ENCODE data around the gene GALNT18. TPM values are rescaled to one million over a fixed set of nuclear protein-coding genes. Genes with fewer than 3 reads are reported as not detected.

Gene GALNT18
- polyA plus RNA-seq, 1 experiment: 4.8 TPM

DNA sequence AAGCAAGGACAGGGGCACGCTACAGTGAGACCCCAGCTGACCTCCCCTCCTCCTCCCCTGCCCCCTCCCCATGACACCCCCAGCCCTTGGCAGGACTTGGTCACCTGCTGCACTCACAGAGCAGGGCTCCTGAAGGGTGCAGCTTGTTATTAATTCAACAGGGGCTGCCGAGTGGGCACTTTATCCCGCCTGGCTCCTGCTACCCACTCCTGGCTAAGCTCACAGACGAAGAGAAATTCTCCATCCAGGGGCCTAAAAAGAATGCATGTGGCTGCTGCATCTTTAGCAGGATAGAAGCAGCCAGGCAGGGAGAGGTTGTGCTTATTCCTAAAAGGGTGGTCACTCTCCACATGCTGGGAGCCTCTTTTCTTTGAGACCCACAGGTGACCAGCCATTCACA is 40.3 kb downstream of the GALNT18 start:
- CTCF ChIA-PET: interaction anchor here (0.6 kb wide), 1 partner anchor 224 kb away, joined by 13 read pairs; no protein-coding TSS in a partner anchor
- Histone ChIP-seq H3K4me3 (ENCODE audit: low read depth, low read length) (no peak overlapping the region), H3K9me3 (ENCODE audit: control insufficient read depth, insufficient read depth, low read length) (no peaks in the 10 kb centered on the region), H3K27me3 (ENCODE audit: control insufficient read depth, insufficient read depth, low read length) (peaks cover 2% of the 10 kb centered on the region), H3K27ac (ENCODE audit: low read depth, low read length) (no peak overlapping the region)
- DNase-seq (ENCODE audit: low read depth, low spot score): no peak
- POLR2A ChIA-PET: no interaction called here
- TF ChIP-seq, protein P1, sequence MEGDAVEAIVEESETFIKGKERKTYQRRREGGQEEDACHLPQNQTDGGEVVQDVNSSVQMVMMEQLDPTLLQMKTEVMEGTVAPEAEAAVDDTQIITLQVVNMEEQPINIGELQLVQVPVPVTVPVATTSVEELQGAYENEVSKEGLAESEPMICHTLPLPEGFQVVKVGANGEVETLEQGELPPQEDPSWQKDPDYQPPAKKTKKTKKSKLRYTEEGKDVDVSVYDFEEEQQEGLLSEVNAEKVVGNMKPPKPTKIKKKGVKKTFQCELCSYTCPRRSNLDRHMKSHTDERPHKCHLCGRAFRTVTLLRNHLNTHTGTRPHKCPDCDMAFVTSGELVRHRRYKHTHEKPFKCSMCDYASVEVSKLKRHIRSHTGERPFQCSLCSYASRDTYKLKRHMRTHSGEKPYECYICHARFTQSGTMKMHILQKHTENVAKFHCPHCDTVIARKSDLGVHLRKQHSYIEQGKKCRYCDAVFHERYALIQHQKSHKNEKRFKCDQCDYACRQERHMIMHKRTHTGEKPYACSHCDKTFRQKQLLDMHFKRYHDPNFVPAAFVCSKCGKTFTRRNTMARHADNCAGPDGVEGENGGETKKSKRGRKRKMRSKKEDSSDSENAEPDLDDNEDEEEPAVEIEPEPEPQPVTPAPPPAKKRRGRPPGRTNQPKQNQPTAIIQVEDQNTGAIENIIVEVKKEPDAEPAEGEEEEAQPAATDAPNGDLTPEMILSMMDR (IDR thresholded peaks at IDR 0.05; ENCODE audit: low read depth, low read length): no peak

DNA sequence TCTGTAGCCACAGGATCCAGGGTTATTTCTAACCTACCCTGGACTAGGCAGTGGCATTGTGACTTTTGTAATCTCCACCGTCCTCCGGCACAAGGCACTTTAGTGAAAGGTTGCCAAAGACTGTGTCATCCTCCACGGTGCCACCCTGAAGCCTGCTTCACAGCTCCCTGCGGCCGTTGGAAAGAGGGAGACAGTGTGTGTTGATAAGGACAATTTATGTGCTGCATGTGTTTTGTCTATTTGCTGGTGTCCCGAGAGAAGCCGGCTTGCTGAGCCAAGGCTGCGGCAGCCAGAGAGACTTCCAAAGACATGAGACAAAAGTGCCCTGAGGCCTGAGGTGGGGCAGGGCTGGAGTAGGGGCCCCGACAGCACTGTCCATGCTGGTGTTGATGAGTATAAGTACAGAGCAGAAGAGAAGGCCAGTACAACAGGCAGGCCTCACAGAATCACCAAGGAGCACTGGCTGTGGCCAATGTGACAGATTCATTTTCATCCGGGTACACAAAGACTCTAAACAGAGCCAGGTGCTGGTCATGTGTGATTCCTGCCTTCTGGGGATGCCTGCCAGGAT is 40.9 kb downstream of the GALNT18 start:
- ChIA-PET POLR2A (no interaction called here), CTCF (no interaction called here)
- Histone ChIP-seq H3K4me3 (ENCODE audit: low read depth, low read length) (no peak overlapping the region), H3K27ac (ENCODE audit: low read depth, low read length) (no peak overlapping the region), H3K9me3 (ENCODE audit: control insufficient read depth, insufficient read depth, low read length) (no peaks in the 10 kb centered on the region), H3K27me3 (ENCODE audit: control insufficient read depth, insufficient read depth, low read length) (peaks cover 2% of the 10 kb centered on the region)
- no peak for DNase-seq (ENCODE audit: low read depth, low spot score)
- TF ChIP-seq, protein P1 (IDR thresholded peaks at IDR 0.05; ENCODE audit: low read depth, low read length): no peak

DNA sequence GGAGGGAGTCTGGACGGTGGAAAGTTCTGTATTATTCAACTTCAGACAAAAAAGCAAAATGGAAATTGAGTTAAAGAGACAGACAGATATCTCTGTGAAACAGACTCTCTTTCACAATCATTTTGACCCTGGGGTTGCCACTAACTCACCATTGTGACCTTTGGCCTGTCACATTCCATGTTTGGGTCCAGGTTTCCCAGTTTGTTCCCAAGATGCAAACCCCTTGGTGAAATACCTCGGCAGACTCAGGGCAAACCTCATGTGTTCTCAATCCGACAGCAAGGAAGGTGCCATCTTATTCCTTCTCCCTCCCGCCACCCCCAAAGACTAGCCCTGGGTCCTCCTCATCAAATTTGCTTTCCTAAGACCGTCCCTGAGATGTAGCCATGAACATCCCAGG is 41.8 kb downstream of the GALNT18 start:
- ChIA-PET CTCF (no interaction called here), POLR2A (no interaction called here)
- no peak for DNase-seq (ENCODE audit: low read depth, low spot score)
- Histone ChIP-seq H3K27ac (ENCODE audit: low read depth, low read length) (no peak overlapping the region), H3K4me3 (ENCODE audit: low read depth, low read length) (no peak overlapping the region), H3K27me3 (ENCODE audit: control insufficient read depth, insufficient read depth, low read length) (peaks cover 2% of the 10 kb centered on the region), H3K9me3 (ENCODE audit: control insufficient read depth, insufficient read depth, low read length) (no peaks in the 10 kb centered on the region)
- TF ChIP-seq, protein P1 (IDR thresholded peaks at IDR 0.05; ENCODE audit: low read depth, low read length): no peak

DNA sequence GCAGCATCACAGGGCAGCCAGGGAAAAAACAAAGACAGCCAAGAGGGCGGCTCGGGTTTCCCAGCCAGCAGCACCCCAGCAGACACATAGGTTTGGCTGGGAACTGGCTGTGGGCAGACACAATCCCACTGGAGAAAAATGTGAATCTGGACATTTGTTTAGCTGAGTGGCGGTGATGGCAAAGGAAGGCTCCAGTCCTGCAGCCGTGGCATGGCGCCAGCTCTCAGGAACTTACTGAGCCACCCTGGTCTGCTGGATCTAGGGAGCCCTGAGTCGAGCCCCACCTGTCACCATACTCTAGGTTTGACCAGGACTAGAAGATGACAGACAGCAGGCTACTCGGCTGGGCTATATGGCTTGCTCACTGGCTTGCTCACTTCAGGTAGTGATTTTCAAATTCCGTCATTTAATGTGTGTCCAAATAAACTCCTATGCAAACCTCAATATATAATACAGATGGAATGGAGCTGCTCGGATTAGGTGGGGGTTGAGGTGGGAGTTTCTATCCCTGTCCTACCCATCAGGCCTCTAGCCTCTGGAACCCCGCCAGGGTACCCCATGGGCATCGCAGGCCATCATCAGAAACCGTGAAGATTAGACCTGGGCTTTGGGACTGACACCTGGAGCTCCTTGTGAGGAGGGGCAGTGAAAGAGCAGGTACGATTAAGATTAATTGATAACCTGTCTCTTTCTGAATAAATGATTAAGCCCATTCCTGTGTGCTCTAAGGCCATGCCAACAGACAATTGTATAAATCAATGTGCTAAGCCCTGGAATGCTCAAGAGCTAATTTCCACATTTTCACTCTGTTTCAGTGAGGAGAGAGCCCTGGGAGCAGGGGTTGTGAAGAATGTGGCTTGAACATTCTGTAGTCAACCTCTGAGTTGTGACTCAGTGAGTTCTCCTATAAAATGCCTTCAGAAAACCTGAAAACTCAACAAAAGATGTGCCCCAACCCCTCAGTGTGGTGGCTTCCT is 42.5 kb downstream of the GALNT18 start:
- Histone ChIP-seq H3K27ac (ENCODE audit: low read depth, low read length) (no peak overlapping the region), H3K9me3 (ENCODE audit: control insufficient read depth, insufficient read depth, low read length) (no peaks in the 10 kb centered on the region), H3K27me3 (ENCODE audit: control insufficient read depth, insufficient read depth, low read length) (peaks cover 2% of the 10 kb centered on the region), H3K4me3 (ENCODE audit: low read depth, low read length) (no peak overlapping the region)
- TF ChIP-seq, protein P1 (IDR thresholded peaks at IDR 0.05; ENCODE audit: low read depth, low read length): no peak
- CTCF ChIA-PET: no interaction called here
- no peak for DNase-seq (ENCODE audit: low read depth, low spot score)
- POLR2A ChIA-PET: no interaction called here

Data from AG04450 (cell line).